Heart left ventricle (tissue), 16 donors: ENCODE measurements around the gene DUXB. TPM values are rescaled to one million over a fixed set of nuclear protein-coding genes. Genes with fewer than 3 reads are reported as not detected.
A peak's percentile ranks its signal among the peaks of the same experiment; 100 is the strongest.

Source experiments
- ATAC-seq, 4 donors: fragments of 200-7000 bp; cut with Tn5 transposase; one replicate each; pipeline ENCODE4 v1.9.1; 2020 to 2022; ENCODE audit warnings: moderate library complexity in 4 of 4, mild to moderate bottlenecking in 3 of 4, moderate number of reproducible peaks in 1 of 4
- DNase-seq, 5 donors: peaks; one replicate each; pipeline ENCODE4 v3.0.0-alpha.2; 2020
- H3K27ac ChIP-seq, 12 donors: fragments of 200-600 bp; sonication (generic) in 4 of 12; one replicate each; pipeline versions ENCODE4 v1.5.0 to v1.8.0; 2016 to 2022; ENCODE audit warnings: mild to moderate bottlenecking in 2 of 12
- H3K27me3 ChIP-seq, 9 donors: fragments of 200-600 bp; sonication (generic) in 2 of 9; one replicate each; pipeline versions ENCODE4 v1.5.1 to v1.8.0; 2016 to 2022; ENCODE audit warnings: mild to moderate bottlenecking in 3 of 9
- H3K36me3 ChIP-seq, 9 donors: fragments of 200-600 bp; sonication (generic) in 2 of 9; one replicate each; pipeline versions ENCODE4 v1.5.0 to v1.8.0; 2018 to 2022; ENCODE audit warnings: mild to moderate bottlenecking in 2 of 9
- H3K4me1 ChIP-seq, 12 donors: fragments of 200-600 bp; sonication (generic) in 4 of 12; one replicate each; pipeline versions ENCODE4 v1.5.0 to v1.8.0; 2016 to 2022; ENCODE audit warnings: mild to moderate bottlenecking in 3 of 12
- H3K4me3 ChIP-seq, 12 donors: fragments of 200-600 bp; sonication (generic) in 4 of 12; one replicate each; pipeline versions ENCODE4 v1.5.0 to v1.8.0; 2017 to 2022; ENCODE audit warnings: mild to moderate bottlenecking in 9 of 12, moderate library complexity in 4 of 12
- H3K9me3 ChIP-seq, 12 donors: fragments of 200-600 bp; sonication (generic) in 4 of 12; one replicate each; pipeline versions ENCODE4 v1.5.0 to v1.8.0; 2016 to 2022; ENCODE audit warnings: mild to moderate bottlenecking in 1 of 12
- POLR2A ChIP-seq, 2 donors: fragments of 450-650 bp; IDR thresholded peaks; one replicate each; pipeline ENCODE4 v1.6.1; 2017; ENCODE audit warnings: antibody characterized with exemption in 2 of 2, mild to moderate bottlenecking in 2 of 2, moderate library complexity in 2 of 2
- WGBS, 4 donors: extraction: QIAGEN DNeasy Blood & Tissue Kit in 2 of 4; methylation state at CpG; one replicate each; pipeline versions ENCODE4 v1.1.5 to v1.1.7; 2013 to 2018; 5-methylcytosine and 5-hydroxymethylcytosine counted together
- intact Hi-C, 10 donors: fragments of 100-400 bp; cut with DNase I; formaldehyde crosslinking; loops; one replicate each; pipeline versions ENCODE4 v1.11.1 to v1.14.2; 2022
- polyA plus RNA-seq, 2 donors: library from polyadenylated mRNA; stranded (reverse); fragments of 200-250 nt; gene quantifications; one replicate each; pipeline ENCODE4 v1.2.3, GENCODE V29; 2013
- total RNA-seq, 9 donors: library from RNA; depleted of rRNA in 2 of 9; stranded (reverse); fragments of >200 nt in 2 of 9; fragmentation: NEBNext Ultra II Directional in 3 of 9; extraction: Animal tissue kit (Norgen Biotek cat#: 25700) in 3 of 9; gene quantifications; one replicate each; pipeline versions ENCODE4 v1.1.0 to v1.2.4, GENCODE V29; 2016 to 2023
- TF ChIP-seq, protein P1 (sequence below), 12 donors: fragments of 200-600 bp; sonication (generic) in 4 of 12; IDR thresholded peaks; one replicate each; pipeline versions ENCODE4 v1.5.0 to v1.8.0; 2018 to 2022; ENCODE audit warnings: antibody characterized with exemption in 12 of 12, mild to moderate bottlenecking in 5 of 12
- donor health status: ischemic (EF 13 %, LVEDD 7.1; RV severe dilation, severe dysfunction).
- donor health status: healthy with polysubstance abuse.
- donor health status: DM: no; HTN: yes; CAD: no.
- donor health status: DM: no; HTN: no; CAD: no.
- donor health status: ischemic (EF 25% LVEDD 6.9; RV normal size, moderate dysfunction).
- donor health status: ischemic (EF 25% LVEDD 5.7; RV mildly dilated, moderate dysfunction).
- donor health status: healthy.
- donor health status: DM: yes; HTN: yes; CAD: no.
- donor health status: ischemic (EF 35%, LVEDD 5.7; RV mildly dilated, moderate dysfunction).
- donor health status: nonischemic (EF 11% LVEDD 7.7; RV severe dilation, severe dysfunction).
- donor health status: DM: yes; HTN: yes; CAD: no.
- donor health status: PGD.
- donor health status: ischemic (EF 29% LVEDD 5.4; RV normal size, mild dysfunction).
- donor health status: nonischemic (EF 23%, LVEDD 6.1; RV moderate dilation, normal function).

Gene DUXB
- total and polyA plus RNA-seq, 11 donors: not detected

DNA sequence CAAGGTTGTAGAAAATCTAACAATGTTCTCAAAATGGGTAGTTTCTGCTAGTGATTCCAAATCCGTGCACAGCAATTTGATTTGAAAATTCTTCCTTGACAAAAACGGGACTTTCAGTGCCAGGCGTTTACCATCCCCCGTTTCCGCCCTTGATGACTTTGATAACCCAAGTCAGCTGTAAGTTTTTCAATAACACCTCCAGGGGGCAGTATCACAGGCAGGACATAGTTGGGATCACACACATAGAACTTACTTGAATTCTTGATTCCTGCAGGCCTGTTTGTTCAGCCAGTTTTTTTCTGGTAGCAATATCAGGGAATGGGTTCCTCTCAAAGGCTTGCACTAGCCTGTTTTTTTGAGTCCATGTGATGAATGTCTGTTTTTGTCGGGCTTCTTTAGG lies 5.6 kb downstream of the DUXB start:
- Histone ChIP-seq H3K4me3 (no peak overlapping the region), H3K27me3 (no peaks in the 10 kb centered on the region), H3K27ac (no peak overlapping the region), H3K36me3 (no peaks in the 10 kb centered on the region), H3K4me1 (no peaks in the 10 kb centered on the region), H3K9me3 (no peaks in the 10 kb centered on the region)
- no peak for ATAC-seq
- intact Hi-C loops: no loop called here
- DNase-seq: no peak
- TF ChIP-seq, protein P1, sequence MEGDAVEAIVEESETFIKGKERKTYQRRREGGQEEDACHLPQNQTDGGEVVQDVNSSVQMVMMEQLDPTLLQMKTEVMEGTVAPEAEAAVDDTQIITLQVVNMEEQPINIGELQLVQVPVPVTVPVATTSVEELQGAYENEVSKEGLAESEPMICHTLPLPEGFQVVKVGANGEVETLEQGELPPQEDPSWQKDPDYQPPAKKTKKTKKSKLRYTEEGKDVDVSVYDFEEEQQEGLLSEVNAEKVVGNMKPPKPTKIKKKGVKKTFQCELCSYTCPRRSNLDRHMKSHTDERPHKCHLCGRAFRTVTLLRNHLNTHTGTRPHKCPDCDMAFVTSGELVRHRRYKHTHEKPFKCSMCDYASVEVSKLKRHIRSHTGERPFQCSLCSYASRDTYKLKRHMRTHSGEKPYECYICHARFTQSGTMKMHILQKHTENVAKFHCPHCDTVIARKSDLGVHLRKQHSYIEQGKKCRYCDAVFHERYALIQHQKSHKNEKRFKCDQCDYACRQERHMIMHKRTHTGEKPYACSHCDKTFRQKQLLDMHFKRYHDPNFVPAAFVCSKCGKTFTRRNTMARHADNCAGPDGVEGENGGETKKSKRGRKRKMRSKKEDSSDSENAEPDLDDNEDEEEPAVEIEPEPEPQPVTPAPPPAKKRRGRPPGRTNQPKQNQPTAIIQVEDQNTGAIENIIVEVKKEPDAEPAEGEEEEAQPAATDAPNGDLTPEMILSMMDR (IDR thresholded peaks at IDR 0.05): peak in 5 of 12 donors; percentile 3 to 17 (median 7)
- no peak for TF ChIP-seq POLR2A (IDR thresholded peaks at IDR 0.05)
- WGBS, 4 donors: 82 to 87% (median 85%) methylated on average over 6 of the region's 6 CpGs

- TF ChIP-seq, protein P1 (IDR thresholded peaks at IDR 0.05): no peak
- TF ChIP-seq POLR2A (IDR thresholded peaks at IDR 0.05): no peak
- Histone ChIP-seq H3K4me1 (peaks cover 0 to 15% (median 0%) of the 10 kb centered on the region in 12 donors), H3K36me3 (no peaks in the 10 kb centered on the region), H3K27ac (no peak overlapping the region), H3K27me3 (no peaks in the 10 kb centered on the region), H3K4me3 (no peak overlapping the region), H3K9me3 (no peaks in the 10 kb centered on the region)
- intact Hi-C loops: no loop called here
- DNase-seq (no peak), ATAC-seq (peak in 2 of 4 donors; percentile 50 to 52)
These were observed 13.9 kb downstream of the DUXB start for GRCh38 chr16:75687361-75687760.

DNA sequence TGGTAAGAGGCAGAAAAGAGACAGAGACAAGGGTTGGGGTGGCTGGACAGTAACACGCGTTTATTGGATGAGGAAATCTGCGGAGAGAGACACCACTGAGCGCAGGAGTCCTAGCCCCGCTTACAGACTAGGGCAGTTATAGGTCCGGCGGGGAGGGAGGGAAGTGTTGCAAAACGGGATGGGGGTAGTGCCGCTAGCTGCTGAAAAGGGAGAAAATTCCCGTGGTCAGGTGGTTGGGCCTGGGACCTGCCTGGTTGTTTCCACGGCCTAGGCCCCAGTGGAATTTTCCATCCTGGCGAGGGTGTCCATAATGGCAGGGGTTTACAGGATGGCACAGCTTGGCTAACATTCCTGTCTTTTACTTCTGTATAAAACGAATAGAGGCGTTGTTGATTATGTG lies 19.0 kb downstream of the DUXB start:
- H3K27ac ChIP-seq: no peak overlapping the region
- H3K4me1 ChIP-seq: peaks cover 0 to 15% (median 0%) of the 10 kb centered on the region in 12 donors
- no peak for ATAC-seq
- 87 to 94% (median 91%) methylated on average over 14 of the region's 14 CpGs for WGBS, 4 donors
- no peak for DNase-seq
- H3K36me3 ChIP-seq: no peaks in the 10 kb centered on the region
- TF ChIP-seq POLR2A (IDR thresholded peaks at IDR 0.05): no peak
- TF ChIP-seq, protein P1 (IDR thresholded peaks at IDR 0.05): no peak
- H3K9me3 ChIP-seq: no peaks in the 10 kb centered on the region
- no peak overlapping the region for H3K4me3 ChIP-seq
- no peaks in the 10 kb centered on the region for H3K27me3 ChIP-seq
- intact Hi-C loops: no loop called here

- Histone ChIP-seq H3K4me1 (peaks cover 0 to 11% (median 0%) of the 10 kb centered on the region in 12 donors), H3K27me3 (no peaks in the 10 kb centered on the region), H3K4me3 (no peak overlapping the region), H3K27ac (peak overlapping the region in 4 of 12 donors; percentile 4 to 37 (median 28)), H3K9me3 (no peaks in the 10 kb centered on the region), H3K36me3 (no peaks in the 10 kb centered on the region)
- no peak for DNase-seq
- WGBS, 4 donors: 67 to 76% (median 70%) methylated on average over 5 of the region's 5 CpGs
- no peak for TF ChIP-seq POLR2A (IDR thresholded peaks at IDR 0.05)
- intact Hi-C loops: no loop called here
- ATAC-seq: peak in 1 of 4 donors; percentile 11
These were observed 21.9 kb downstream of the DUXB start for GRCh38 chr16:75679366-75679765.

DNA sequence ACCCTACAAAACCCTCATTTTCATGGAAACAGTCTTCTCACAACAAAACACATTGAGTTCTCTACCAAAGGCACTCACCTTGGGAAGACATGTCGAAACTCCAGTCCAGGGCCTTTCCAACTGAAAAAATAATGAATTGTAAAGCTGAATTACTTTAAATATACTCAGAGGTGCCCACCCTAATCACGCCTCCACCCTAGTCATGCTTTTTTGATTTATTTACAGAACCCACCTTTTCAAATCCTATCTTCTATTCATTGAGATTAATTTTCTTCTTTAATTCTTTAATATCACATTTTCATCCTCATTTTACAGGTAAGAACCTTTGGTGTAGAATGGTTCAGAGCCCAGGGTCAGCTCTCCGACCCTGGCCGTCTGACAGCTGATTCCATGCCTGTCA lies 24.4 kb downstream of the DUXB start, which contains the start of gene CPHXL2:
CPHXL2 (minus strand) TSS at position 101 of the 400 bp plus-strand sequence; CDS start at position 91, 10 bp downstream.
- no peak for TF ChIP-seq POLR2A (IDR thresholded peaks at IDR 0.05)
- TF ChIP-seq, protein P1 (IDR thresholded peaks at IDR 0.05): no peak
- H3K27ac ChIP-seq: no peak within 1 kb of the TSS
- no peak within 1 kb of the TSS for H3K4me3 ChIP-seq
- H3K9me3 ChIP-seq: no peaks in the 10 kb centered on the region
- H3K4me1 ChIP-seq: peaks cover 0 to 11% (median 0%) of the 10 kb centered on the region in 12 donors
- no peaks in the 10 kb centered on the region for H3K36me3 ChIP-seq
- ATAC-seq (no peak), DNase-seq (no peak)
- intact Hi-C loops: no loop called here
- no peaks in the 10 kb centered on the region for H3K27me3 ChIP-seq
- 90 to 96% (median 93%) methylated on average over 4 of the region's 4 CpGs for WGBS, 4 donors
